Fibroblast of pulmonary artery (primary cell): ENCODE measurements around the gene ATP13A1.
"Not testable (repeated sequence)": the region's sequence is repeated elsewhere in the genome, so short reads cannot be mapped to it uniquely, and the experiment has no call there.

Experiments used
- DNase-seq: peaks from one replicate; pipeline ENCODE4 v3.0.0-alpha.2; 2010; ENCODE audit warnings: low read depth
- H3K4me3 ChIP-seq: replicated peaks from 2 replicates; pipeline ENCODE4 v1.5.1; 2011; ENCODE audit warnings: low read depth, mild to moderate bottlenecking, control low read depth, low read length, moderate library complexity
- TF ChIP-seq, protein P1 (sequence below): IDR thresholded peaks from 2 replicates; pipeline ENCODE4 v1.5.1; 2011; ENCODE audit warnings: mild to moderate bottlenecking, control low read depth, low read length, inconsistent platforms; ENCODE audit errors: missing control alignments

The ATP13A1 gene

GRCh38 chr19:19619181-19619848 lies 44.2 kb downstream of the ATP13A1 start:
- no peak for DNase-seq
- H3K4me3 ChIP-seq, result no peak overlapping the region
- TF ChIP-seq, protein P1, sequence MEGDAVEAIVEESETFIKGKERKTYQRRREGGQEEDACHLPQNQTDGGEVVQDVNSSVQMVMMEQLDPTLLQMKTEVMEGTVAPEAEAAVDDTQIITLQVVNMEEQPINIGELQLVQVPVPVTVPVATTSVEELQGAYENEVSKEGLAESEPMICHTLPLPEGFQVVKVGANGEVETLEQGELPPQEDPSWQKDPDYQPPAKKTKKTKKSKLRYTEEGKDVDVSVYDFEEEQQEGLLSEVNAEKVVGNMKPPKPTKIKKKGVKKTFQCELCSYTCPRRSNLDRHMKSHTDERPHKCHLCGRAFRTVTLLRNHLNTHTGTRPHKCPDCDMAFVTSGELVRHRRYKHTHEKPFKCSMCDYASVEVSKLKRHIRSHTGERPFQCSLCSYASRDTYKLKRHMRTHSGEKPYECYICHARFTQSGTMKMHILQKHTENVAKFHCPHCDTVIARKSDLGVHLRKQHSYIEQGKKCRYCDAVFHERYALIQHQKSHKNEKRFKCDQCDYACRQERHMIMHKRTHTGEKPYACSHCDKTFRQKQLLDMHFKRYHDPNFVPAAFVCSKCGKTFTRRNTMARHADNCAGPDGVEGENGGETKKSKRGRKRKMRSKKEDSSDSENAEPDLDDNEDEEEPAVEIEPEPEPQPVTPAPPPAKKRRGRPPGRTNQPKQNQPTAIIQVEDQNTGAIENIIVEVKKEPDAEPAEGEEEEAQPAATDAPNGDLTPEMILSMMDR, result no peak

GRCh38 chr19:19618219-19619051 lies 45.0 kb downstream of the ATP13A1 start, which contains the start of gene PBX4:
TSS of gene PBX4 (minus strand) at chr19:19618687. CDS start at chr19:19618629, 58 bp downstream.
- DNase-seq, result peak; percentile 83
- TF ChIP-seq, protein P1, result no peak
- H3K4me3 ChIP-seq, result peak within 1 kb of the TSS; percentile 34

GRCh38 chr19:19615086-19615485 lies 48.4 kb downstream of the ATP13A1 start:
- no peak overlapping the region for H3K4me3 ChIP-seq
- DNase-seq, result no peak
- TF ChIP-seq, protein P1, result no peak

- no peak for DNase-seq
- H3K4me3 ChIP-seq, result no peak overlapping the region
- TF ChIP-seq, protein P1, result no peak
Observed at GRCh38 chr19:19613506-19613905, 50.0 kb downstream of the ATP13A1 start.

DNA sequence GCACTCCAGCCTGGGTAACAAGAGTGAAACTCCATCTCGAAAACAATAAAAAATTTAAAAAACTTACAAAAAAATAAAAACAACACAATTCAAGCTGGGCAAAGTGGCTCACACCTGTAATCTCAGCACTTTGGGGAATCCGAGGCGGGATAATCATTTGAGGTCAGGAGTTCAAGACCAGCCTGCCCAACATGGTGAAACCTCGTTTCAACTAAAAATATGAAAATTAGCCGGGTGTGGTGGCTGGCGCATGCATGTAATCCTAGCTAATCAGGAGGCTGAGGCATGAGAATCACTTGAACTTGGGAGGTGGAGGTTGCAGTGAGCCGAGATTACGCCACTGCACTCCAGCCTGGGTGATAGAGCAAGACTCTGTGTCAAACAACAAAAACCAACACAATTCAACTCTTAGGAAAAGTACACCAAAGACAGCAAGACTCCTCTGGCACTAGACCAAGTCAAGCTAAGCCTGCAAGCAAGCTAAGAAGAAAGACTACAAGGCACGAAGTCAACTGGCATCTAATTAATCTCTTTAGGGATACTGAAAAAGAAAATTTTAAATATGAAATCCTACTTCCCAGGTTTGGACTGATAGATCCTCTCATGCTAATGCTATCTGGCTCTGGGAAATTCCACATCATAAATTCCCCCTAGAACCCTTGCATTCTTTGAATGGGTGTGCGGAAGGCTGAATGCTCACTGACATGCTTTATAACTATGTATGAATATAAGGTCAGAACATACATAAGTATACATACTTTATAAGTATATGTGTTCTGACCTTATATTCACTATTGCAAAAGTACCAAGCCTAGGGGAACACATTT lies 52.9 kb downstream of the ATP13A1 start:
- H3K4me3 ChIP-seq, result no peak overlapping the region
- TF ChIP-seq, protein P1, result no peak
- no peak for DNase-seq

DNA sequence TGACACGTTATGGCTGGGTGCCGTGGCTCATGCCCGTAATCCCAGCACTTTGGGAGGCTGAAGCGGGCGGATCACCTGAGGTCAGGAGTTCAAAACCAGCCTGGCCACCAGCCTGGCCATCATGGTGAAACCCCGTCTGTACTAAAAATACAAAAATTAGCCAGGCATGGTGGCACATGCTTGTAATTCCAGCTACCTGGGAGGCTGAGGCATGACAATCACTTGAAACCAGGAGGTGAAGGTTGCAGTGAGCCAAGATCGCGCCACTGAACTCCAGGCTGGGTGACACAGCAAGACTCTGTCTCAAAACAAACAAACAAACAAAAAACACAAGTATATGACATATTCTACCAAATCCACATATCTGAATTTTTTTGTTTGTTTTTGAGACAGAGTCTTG lies 56.8 kb downstream of the ATP13A1 start:
- H3K4me3 ChIP-seq, DNase-seq: not testable (repeated sequence)

GRCh38 chr19:19606021-19606420 lies 57.5 kb downstream of the ATP13A1 start:
- DNase-seq, result no peak
- H3K4me3 ChIP-seq, result no peak overlapping the region

More at GRCh38 chr19:19606021-19606420, 57.5 kb downstream of the ATP13A1 start:
- TF ChIP-seq, protein P1, result no peak
